BJ (cell line): Measurements from ENCODE around the gene NMT1. TPM values are rescaled to one million over a fixed set of nuclear protein-coding genes. Genes with fewer than 3 reads are reported as not detected.

Experiments used
- CTCF ChIA-PET: fragments of 350-600 bp; formaldehyde crosslinking; extraction: SDS; loops from one replicate; lab custom pipeline; 2021; ENCODE audit warnings: antibody characterized with exemption, inconsistent platforms; lab: Yijun Ruan, JAX
- POLR2A ChIA-PET: fragments of 300-600 bp; sonication (Branson Sonifier 250); formaldehyde crosslinking; extraction: SDS; loops from one replicate; lab custom pipeline; 2021; ENCODE audit warnings: antibody characterized with exemption; lab: Charles Lee
- DNase-seq: peaks from one replicate; pipeline ENCODE4 v3.0.0-alpha.2; 2011; ENCODE audit warnings: low read depth
- H3K27me3 ChIP-seq: 2 replicates; pipeline ENCODE4 v1.6.0; 2011; ENCODE audit warnings: low read length; ENCODE audit not compliant: control insufficient read depth, insufficient read depth
- H3K36me3 ChIP-seq: 2 replicates; pipeline ENCODE4 v1.5.1; 2011; ENCODE audit warnings: low read length; ENCODE audit not compliant: control insufficient read depth, insufficient read depth
- H3K4me3 ChIP-seq: 2 replicates; pipeline ENCODE4 v1.5.1; 2011; ENCODE audit warnings: low read depth, mild to moderate bottlenecking, control low read depth, low read length
- polyA plus RNA-seq: library from polyadenylated mRNA; depleted of rRNA; stranded (reverse); fragments of >200 nt; gene quantifications from 2 replicates; pipeline ENCODE4 v1.2.3, GENCODE V29; 2011
- TF ChIP-seq, protein P1 (sequence below): IDR thresholded peaks from 2 replicates; pipeline ENCODE4 v1.5.1; 2011; ENCODE audit warnings: low read depth, mild to moderate bottlenecking, control low read depth, inconsistent platforms, low read length, moderate library complexity; ENCODE audit not compliant: insufficient read depth

NMT1 gene
- polyA plus RNA-seq, 1 experiment, result 62.5 TPM

DNA sequence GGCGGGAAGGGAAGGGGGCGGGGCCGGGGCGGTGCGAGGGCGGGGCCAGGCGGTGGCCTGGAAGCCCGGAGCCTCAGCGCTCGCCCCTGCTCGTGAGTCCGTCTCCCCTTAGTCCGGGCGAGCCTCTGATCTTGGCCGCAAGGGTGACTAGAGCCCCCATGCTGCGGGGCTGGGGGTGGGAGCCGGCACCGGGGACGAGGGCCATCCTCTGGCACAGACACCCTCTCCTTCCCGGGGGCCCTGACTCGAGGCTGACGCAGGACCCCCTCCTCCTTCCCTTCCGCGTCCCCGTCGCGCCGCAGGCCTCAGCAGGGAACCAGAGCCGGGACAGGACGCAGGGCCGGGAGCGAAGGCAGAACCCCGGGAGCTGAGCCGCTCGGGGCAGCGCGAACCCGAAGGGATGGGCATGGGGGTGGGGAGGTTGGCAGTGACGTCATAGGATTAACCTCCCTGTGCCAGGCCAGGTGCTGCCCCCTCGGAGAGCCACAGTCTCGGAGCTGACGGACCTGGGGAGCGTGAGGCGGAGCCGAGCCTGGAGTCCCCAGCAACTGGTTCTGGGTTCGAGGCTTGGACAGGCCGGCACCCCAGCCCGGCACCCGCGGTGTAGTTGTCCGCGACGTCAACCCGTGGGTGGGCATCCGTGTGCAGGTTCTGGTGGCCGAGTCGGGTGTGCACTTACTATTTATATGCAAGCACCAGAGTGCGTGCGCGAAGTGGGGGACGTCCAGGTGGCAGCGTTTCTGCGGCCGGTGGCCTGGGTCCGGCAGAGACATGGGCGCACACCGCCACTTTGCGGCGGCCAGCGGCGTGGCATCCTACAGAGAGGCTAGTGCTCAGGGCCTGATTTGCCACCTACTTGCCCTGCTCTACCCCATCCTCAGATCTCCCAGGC is 71.7 kb downstream of the NMT1 start:
- POLR2A ChIA-PET, result no interaction called here
- no peak for DNase-seq
- no peaks in the 10 kb centered on the region for H3K27me3 ChIP-seq
- TF ChIP-seq, protein P1, sequence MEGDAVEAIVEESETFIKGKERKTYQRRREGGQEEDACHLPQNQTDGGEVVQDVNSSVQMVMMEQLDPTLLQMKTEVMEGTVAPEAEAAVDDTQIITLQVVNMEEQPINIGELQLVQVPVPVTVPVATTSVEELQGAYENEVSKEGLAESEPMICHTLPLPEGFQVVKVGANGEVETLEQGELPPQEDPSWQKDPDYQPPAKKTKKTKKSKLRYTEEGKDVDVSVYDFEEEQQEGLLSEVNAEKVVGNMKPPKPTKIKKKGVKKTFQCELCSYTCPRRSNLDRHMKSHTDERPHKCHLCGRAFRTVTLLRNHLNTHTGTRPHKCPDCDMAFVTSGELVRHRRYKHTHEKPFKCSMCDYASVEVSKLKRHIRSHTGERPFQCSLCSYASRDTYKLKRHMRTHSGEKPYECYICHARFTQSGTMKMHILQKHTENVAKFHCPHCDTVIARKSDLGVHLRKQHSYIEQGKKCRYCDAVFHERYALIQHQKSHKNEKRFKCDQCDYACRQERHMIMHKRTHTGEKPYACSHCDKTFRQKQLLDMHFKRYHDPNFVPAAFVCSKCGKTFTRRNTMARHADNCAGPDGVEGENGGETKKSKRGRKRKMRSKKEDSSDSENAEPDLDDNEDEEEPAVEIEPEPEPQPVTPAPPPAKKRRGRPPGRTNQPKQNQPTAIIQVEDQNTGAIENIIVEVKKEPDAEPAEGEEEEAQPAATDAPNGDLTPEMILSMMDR, result peak; percentile 94
- CTCF ChIA-PET, result interaction anchor here (0.6 to 7.3 kb wide), 27 partner anchors 9 to 1057 kb away, joined by 3 to 131 read pairs (median 4); partner anchors contain the start of gene HEXIM1
- peak overlapping the region; percentile 66 for H3K4me3 ChIP-seq
- H3K36me3 ChIP-seq, result no peaks in the 10 kb centered on the region

DNA sequence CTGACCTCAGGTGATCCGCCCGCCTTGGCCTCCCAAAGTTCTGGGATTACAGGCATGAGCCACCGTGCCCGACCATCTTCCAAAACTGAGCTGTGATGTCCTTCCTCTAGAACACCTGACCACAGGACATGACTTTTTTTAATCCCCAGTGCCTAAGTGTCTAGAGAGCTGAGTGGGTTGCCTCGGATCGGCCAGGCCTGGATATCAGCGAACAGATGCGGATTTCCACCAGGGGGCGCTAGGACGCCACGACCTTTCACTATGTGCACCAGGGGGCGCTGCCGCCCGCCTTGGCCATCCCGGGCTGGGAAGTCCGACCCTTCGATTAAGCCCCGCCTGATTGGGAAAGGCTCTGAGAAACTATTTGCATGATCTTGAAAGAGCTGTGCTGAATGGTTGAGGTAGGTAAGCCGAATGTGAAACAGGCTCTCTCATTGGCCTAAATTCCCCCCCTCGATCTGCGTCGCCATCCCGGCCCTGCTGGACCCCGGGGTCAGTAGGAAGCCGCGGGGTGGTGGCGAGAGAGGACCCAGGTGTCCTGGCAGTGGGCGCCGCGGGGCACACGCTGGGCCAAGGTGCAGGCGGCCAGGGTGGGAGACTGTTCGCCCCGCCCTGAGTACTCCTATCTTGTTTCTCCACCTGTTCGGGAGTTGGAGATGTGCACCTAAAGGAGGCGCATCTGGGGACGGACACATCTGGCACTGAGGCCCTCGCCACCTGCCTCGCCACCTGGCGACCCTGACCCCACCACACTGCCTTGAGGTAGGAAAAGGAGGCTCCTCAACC is 74.3 kb downstream of the NMT1 start, which contains the start of gene ACBD4:
ACBD4 (plus strand) TSS at position 496 of the 786 bp plus-strand sequence. CDS start 458 bp downstream, outside the sequence.
- DNase-seq, result peak; percentile 79
- CTCF ChIA-PET, result interaction anchor here (0.6 to 7.3 kb wide), 91 partner anchors 9 to 363 kb away, joined by 3 to 204 read pairs (median 6); partner anchors contain the start of genes DCAKD, EFTUD2, FMNL1 and HEXIM1
- H3K36me3 ChIP-seq, result no peaks in the 10 kb centered on the region
- H3K4me3 ChIP-seq, result peak within 1 kb of the TSS; percentile 83
- TF ChIP-seq, protein P1, result peak; percentile 100
- POLR2A ChIA-PET, result interaction anchor here (0.6 kb wide), 3 partner anchors 8 to 17 kb away, joined by 3 to 10 read pairs (median 7); partner anchors contain the start of gene HEXIM1
- H3K27me3 ChIP-seq, result no peaks in the 10 kb centered on the region

DNA sequence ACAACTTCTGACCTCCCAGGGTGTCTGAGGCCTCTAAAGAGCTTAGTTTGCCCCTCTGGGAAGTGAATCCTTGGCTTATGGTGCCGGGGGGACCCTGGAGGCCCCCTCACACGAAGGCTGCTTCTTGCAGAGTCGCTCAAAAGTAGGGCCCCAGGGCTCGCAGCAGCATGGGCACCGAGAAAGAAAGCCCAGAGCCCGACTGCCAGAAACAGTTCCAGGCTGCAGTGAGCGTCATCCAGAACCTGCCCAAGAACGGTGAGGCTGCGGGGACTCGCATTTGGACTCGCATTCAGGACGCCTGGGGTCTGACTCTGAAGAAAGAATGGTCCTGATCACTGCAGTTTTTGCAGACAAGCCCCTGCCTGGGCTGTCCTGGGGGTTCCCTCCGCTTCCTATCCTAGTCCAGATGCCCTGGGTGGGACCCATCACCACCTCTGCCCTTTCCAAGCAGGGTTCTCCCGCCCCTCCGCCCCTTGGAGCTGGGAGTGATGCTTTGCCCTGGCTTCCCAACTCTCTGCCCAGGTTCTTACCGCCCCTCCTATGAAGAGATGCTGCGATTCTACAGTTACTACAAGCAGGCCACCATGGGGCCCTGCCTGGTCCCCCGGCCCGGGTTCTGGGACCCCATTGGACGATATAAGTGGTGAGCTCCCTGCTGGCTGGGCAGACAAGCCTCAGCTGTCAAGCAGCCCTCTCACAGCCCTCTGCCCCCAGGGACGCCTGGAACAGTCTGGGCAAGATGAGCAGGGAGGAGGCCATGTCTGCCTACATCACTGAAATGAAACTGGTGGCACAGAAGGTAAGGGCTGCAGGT is 75.1 kb downstream of the NMT1 start:
- H3K4me3 ChIP-seq, result peak overlapping the region; percentile 83
- TF ChIP-seq, protein P1, result no peak
- POLR2A ChIA-PET, result interaction anchor here (0.6 kb wide), 3 partner anchors 7 to 16 kb away, joined by 3 to 10 read pairs (median 7); partner anchors contain the start of gene HEXIM1
- CTCF ChIA-PET, result interaction anchor here (0.6 to 7.3 kb wide), 87 partner anchors 8 to 364 kb away, joined by 3 to 204 read pairs (median 6); partner anchors contain the start of genes DCAKD, EFTUD2, FMNL1 and HEXIM1
- no peaks in the 10 kb centered on the region for H3K27me3 ChIP-seq
- H3K36me3 ChIP-seq, result no peaks in the 10 kb centered on the region
- no peak for DNase-seq

DNA sequence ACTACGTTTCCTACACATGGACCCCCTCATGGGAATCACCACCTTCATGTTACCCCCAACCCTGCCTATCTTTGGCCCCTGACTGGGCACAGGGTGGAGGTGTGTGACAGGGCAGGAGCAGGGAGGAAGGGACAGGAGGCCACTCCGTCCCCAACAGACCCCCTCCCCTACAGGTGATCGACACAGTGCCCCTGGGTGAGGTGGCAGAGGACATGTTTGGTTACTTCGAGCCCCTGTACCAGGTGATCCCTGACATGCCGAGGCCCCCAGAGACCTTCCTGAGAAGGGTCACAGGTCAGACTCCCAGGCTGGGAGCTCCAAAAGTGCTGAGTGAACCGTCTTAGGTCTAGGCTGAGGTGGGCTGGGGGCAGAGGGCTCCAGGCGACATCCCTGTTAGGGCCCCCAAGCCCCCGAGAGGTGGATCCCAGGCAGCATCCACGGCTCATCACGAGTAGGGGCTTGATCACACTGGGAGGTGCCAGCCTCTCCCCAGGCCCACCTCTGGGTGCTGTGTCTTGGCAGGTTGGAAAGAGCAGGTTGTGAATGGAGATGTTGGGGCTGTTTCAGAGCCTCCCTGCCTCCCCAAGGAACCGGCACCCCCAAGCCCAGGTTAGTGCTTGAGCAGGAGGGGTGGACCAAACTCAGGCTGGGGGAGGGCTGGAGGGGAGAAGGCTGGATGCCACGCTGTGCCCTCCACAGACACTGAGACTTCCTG is 75.9 kb downstream of the NMT1 start:
- POLR2A ChIA-PET, result no interaction called here
- TF ChIP-seq, protein P1, result no peak
- Histone ChIP-seq H3K36me3 (no peaks in the 10 kb centered on the region), H3K27me3 (no peaks in the 10 kb centered on the region), H3K4me3 (no peak overlapping the region)
- DNase-seq, result no peak
- CTCF ChIA-PET, result interaction anchor here (2.1 to 7.3 kb wide), 7 partner anchors 13 to 83 kb away, joined by 9 to 204 read pairs (median 25); partner anchors contain the start of genes FMNL1, HEXIM1 and HEXIM2
